ENCODE data around the gene HNRNPM. TPM values are rescaled to one million over a fixed set of nuclear protein-coding genes. Genes with fewer than 3 reads are reported as not detected.

The HNRNPM gene
- total RNA-seq, 4 donors from 2014 or later, result 42.5 to 74.6 (median 57.8) TPM

- no peak for DNase-seq
- TF ChIP-seq POLR2A (IDR thresholded peaks at IDR 0.05), result no peak
- no peak for TF ChIP-seq CTCF (IDR thresholded peaks at IDR 0.05 in 4 of 5, conservative IDR thresholded peaks at IDR 0.05 in 1 of 5)
- Histone ChIP-seq H3K4me1 (peaks cover 22 to 25% of the 10 kb centered on the region in 2 donors), H3K9me3 (no peaks in the 10 kb centered on the region), H3K36me3 (peaks cover 0 to 52% of the 10 kb centered on the region in 2 donors), H3K4me3 (no peak overlapping the region), H3K27ac (no peak overlapping the region), H3K27me3 (no peaks in the 10 kb centered on the region)
- in situ Hi-C loops (cut with MboI; ENCODE audit: low sequenced_read_pairs in 4 of 4), result no loop called here
- intact Hi-C loops (cut with DNase I; ENCODE audit: low total_unique reads), result no loop called here
- ATAC-seq, result no peak
Observed at GRCh38 chr19:8483165-8483564, 38.4 kb downstream of the HNRNPM start.

GRCh38 chr19:8484331-8484894 is 39.6 kb downstream of the HNRNPM start:
- no peaks in the 10 kb centered on the region for H3K27me3 ChIP-seq
- peaks cover 18 to 19% of the 10 kb centered on the region in 2 donors for H3K4me1 ChIP-seq
- in situ Hi-C loops (cut with MboI; ENCODE audit: low sequenced_read_pairs in 4 of 4), result no loop called here
- peaks cover 0 to 64% of the 10 kb centered on the region in 2 donors for H3K36me3 ChIP-seq
- TF ChIP-seq POLR2A (IDR thresholded peaks at IDR 0.05) (no peak), CTCF (IDR thresholded peaks at IDR 0.05 in 4 of 5, conservative IDR thresholded peaks at IDR 0.05 in 1 of 5) (no peak)
- no peak for ATAC-seq
- peak; percentile 24 to 56 for DNase-seq
- intact Hi-C loops (cut with DNase I; ENCODE audit: low total_unique reads), result no loop called here
- no peak overlapping the region for H3K4me3 ChIP-seq
- H3K9me3 ChIP-seq, result no peaks in the 10 kb centered on the region
- H3K27ac ChIP-seq, result no peak overlapping the region

GRCh38 chr19:8485561-8486371 is 41.0 kb downstream of the HNRNPM start:
- Histone ChIP-seq H3K36me3 (peaks cover 0 to 67% of the 10 kb centered on the region in 2 donors), H3K4me1 (peaks cover 16 to 17% of the 10 kb centered on the region in 2 donors), H3K9me3 (no peaks in the 10 kb centered on the region), H3K4me3 (no peak overlapping the region), H3K27me3 (no peaks in the 10 kb centered on the region), H3K27ac (no peak overlapping the region)
- ATAC-seq (no peak), DNase-seq (no peak)
- TF ChIP-seq CTCF (IDR thresholded peaks at IDR 0.05 in 4 of 5, conservative IDR thresholded peaks at IDR 0.05 in 1 of 5) (no peak), POLR2A (IDR thresholded peaks at IDR 0.05) (no peak)
- in situ Hi-C loops (cut with MboI; ENCODE audit: low sequenced_read_pairs in 4 of 4) (no loop called here), intact Hi-C loops (cut with DNase I; ENCODE audit: low total_unique reads) (no loop called here)

- intact Hi-C loops (cut with DNase I; ENCODE audit: low total_unique reads), result no loop called here
- DNase-seq (no peak), ATAC-seq (no peak)
- H3K4me1 ChIP-seq, result peaks cover 8% of the 10 kb centered on the region in 2 donors
- H3K4me3 ChIP-seq, result no peak overlapping the region
- no peaks in the 10 kb centered on the region for H3K27me3 ChIP-seq
- in situ Hi-C loops (cut with MboI; ENCODE audit: low sequenced_read_pairs in 4 of 4), result no loop called here
- peak overlapping the region in 1 of 4 donors; percentile 12 for H3K27ac ChIP-seq
- peaks cover 0 to 67% of the 10 kb centered on the region in 2 donors for H3K36me3 ChIP-seq
- no peak for TF ChIP-seq POLR2A (IDR thresholded peaks at IDR 0.05)
- TF ChIP-seq CTCF (IDR thresholded peaks at IDR 0.05 in 4 of 5, conservative IDR thresholded peaks at IDR 0.05 in 1 of 5), result no peak
- H3K9me3 ChIP-seq, result no peaks in the 10 kb centered on the region
Observed at GRCh38 chr19:8486661-8487136, 41.9 kb downstream of the HNRNPM start.
